Stimulated activated CD8-positive, alpha-beta memory T cell treated with anti-CD3 and anti-CD28 coated beads, Interleukin-2, amount 100 ng/mL, for 1 hour (primary cell): Measurements from ENCODE around the gene TBPL1.
"Not testable (repeated sequence)": the region's sequence is repeated elsewhere in the genome, so short reads cannot be mapped to it uniquely, and the experiment has no call there.

Source experiments
- DNase-seq, 2 donors: peaks; one replicate each; pipeline ENCODE4 v3.0.0-alpha.2; 2020; ENCODE audit warnings: low read depth in 2 of 2

TBPL1 gene

GRCh38 chr6:133952815-133953633 lies at the start of gene TBPL1:
Gene TBPL1, plus strand, starts transcription at chr6:133953224. Its CDS starts 26,902 bp downstream, at chr6:133980126.
- DNase-seq: peak; percentile 82 to 83

- DNase-seq: no peak
Measured at GRCh38 chr6:133903855-133904254, 49.2 kb upstream of the TBPL1 start.

GRCh38 chr6:133906050-133906449 lies 47.0 kb upstream of the TBPL1 start:
- DNase-seq: no peak

- peak; percentile 38 to 56 for DNase-seq
Measured at GRCh38 chr6:133916650-133917151, 36.3 kb upstream of the TBPL1 start.

GRCh38 chr6:133917781-133918180 lies 35.2 kb upstream of the TBPL1 start:
- DNase-seq: no peak

GRCh38 chr6:133918208-133918930 lies 34.7 kb upstream of the TBPL1 start:
- DNase-seq: no peak

GRCh38 chr6:133919362-133919761 lies 33.7 kb upstream of the TBPL1 start:
- DNase-seq: no peak

GRCh38 chr6:133921249-133921859 lies 31.7 kb upstream of the TBPL1 start:
- DNase-seq: peak; percentile 23 to 25

GRCh38 chr6:133923938-133924593 lies 29.0 kb upstream of the TBPL1 start:
- peak; percentile 8 to 17 for DNase-seq

- not testable (repeated sequence) for DNase-seq
Measured at GRCh38 chr6:133931221-133931620, 21.8 kb upstream of the TBPL1 start.

GRCh38 chr6:133936352-133936751 lies 16.7 kb upstream of the TBPL1 start:
- not testable (repeated sequence) for DNase-seq

GRCh38 chr6:133937909-133938308 lies 15.1 kb upstream of the TBPL1 start:
- no peak for DNase-seq

- no peak for DNase-seq
Measured at GRCh38 chr6:133938533-133938932, 14.5 kb upstream of the TBPL1 start.

GRCh38 chr6:133939778-133940667 lies 13.0 kb upstream of the TBPL1 start:
- DNase-seq: no peak

GRCh38 chr6:133945158-133945557 lies 7.9 kb upstream of the TBPL1 start:
- DNase-seq: no peak

GRCh38 chr6:133947302-133947900 lies 5.6 kb upstream of the TBPL1 start:
- no peak for DNase-seq

- DNase-seq: no peak
Measured at GRCh38 chr6:133948472-133948871, 4.6 kb upstream of the TBPL1 start.

GRCh38 chr6:133951227-133951626 lies 1.8 kb upstream of the TBPL1 start:
- DNase-seq: no peak

GRCh38 chr6:133951881-133952814 lies 876 bp upstream of the TBPL1 start:
- DNase-seq: peak in 1 of 2 donors; percentile 24
